C4-2B (cell line): Measurements from ENCODE around the gene NRG3.

Source experiments
- H3K27ac ChIP-seq: fragments of 450-650 bp; 2 replicates; pipeline ENCODE4 v1.5.1; 2017
- CTCF ChIP-seq: fragments of 450-650 bp; conservative IDR thresholded peaks from 2 replicates; pipeline ENCODE4 v1.5.1; 2017; ENCODE audit warnings: mild to moderate bottlenecking
- ZFX ChIP-seq: fragments of 450-650 bp; IDR thresholded peaks from 2 replicates; pipeline ENCODE4 v1.6.1; 2017

The NRG3 gene

GRCh38 chr10:82213784-82214183, 338.8 kb downstream of the NRG3 start:
- H3K27ac ChIP-seq = no peak overlapping the region
- TF ChIP-seq ZFX (no peak), CTCF (peak; percentile 16)

GRCh38 chr10:82221056-82221455, 346.1 kb downstream of the NRG3 start:
- TF ChIP-seq CTCF (no peak), ZFX (no peak)
- H3K27ac ChIP-seq = no peak overlapping the region

GRCh38 chr10:82221601-82222149, 346.7 kb downstream of the NRG3 start:
- H3K27ac ChIP-seq = no peak overlapping the region
- peak; percentile 29 for TF ChIP-seq CTCF
- no peak for TF ChIP-seq ZFX

- H3K27ac ChIP-seq = no peak overlapping the region
- TF ChIP-seq CTCF (no peak), ZFX (no peak)
Observed at GRCh38 chr10:82228701-82229100, 353.7 kb downstream of the NRG3 start.

- TF ChIP-seq CTCF = no peak
- TF ChIP-seq ZFX = no peak
- H3K27ac ChIP-seq = no peak overlapping the region
Observed at GRCh38 chr10:82234173-82234572, 359.2 kb downstream of the NRG3 start.

GRCh38 chr10:82236084-82236731, 361.2 kb downstream of the NRG3 start:
- H3K27ac ChIP-seq = no peak overlapping the region
- TF ChIP-seq CTCF (no peak), ZFX (no peak)

- TF ChIP-seq ZFX (no peak), CTCF (no peak)
- no peak overlapping the region for H3K27ac ChIP-seq
Observed at GRCh38 chr10:82238291-82238690, 363.3 kb downstream of the NRG3 start.
